HG03103 (cell line): ENCODE results near the gene KCNAB3.

Experiments used
- ATAC-seq: cut with Tn5 transposase; IDR thresholded peaks from one replicate; pipeline ENCODE4 v1.9.1; 2021; ENCODE audit warnings: low read depth; ENCODE audit not compliant: unreplicated experiment

The KCNAB3 gene

GRCh38 chr17:7903154-7904103 lies 26.2 kb downstream of the KCNAB3 start:
- ATAC-seq: no peak

- ATAC-seq: no peak
Measured at GRCh38 chr17:7897773-7898172, 31.9 kb downstream of the KCNAB3 start.

- ATAC-seq: no peak
Measured at GRCh38 chr17:7897090-7897489, 32.6 kb downstream of the KCNAB3 start.

GRCh38 chr17:7894866-7895265 lies 34.8 kb downstream of the KCNAB3 start:
- ATAC-seq: no peak

GRCh38 chr17:7894226-7894625 lies 35.4 kb downstream of the KCNAB3 start:
- no peak for ATAC-seq

GRCh38 chr17:7893187-7893880 lies 36.3 kb downstream of the KCNAB3 start:
- no peak for ATAC-seq

GRCh38 chr17:7889166-7889955 lies 40.3 kb downstream of the KCNAB3 start:
- ATAC-seq: no peak

GRCh38 chr17:7888184-7888920 lies 41.3 kb downstream of the KCNAB3 start, which contains the start of gene CHD3:
Gene CHD3 (plus strand): TSS chr17:7888789. CDS start chr17:7889001, 212 bp downstream.
- no peak for ATAC-seq

- ATAC-seq: no peak
Measured at GRCh38 chr17:7887482-7888183, 42.0 kb downstream of the KCNAB3 start.

- ATAC-seq: no peak
Measured at GRCh38 chr17:7887038-7887481, 42.6 kb downstream of the KCNAB3 start.

- no peak for ATAC-seq
Measured at GRCh38 chr17:7886227-7887037, 43.2 kb downstream of the KCNAB3 start.

GRCh38 chr17:7885367-7886226 lies 44.1 kb downstream of the KCNAB3 start:
- ATAC-seq: no peak

- ATAC-seq: no peak
Measured at GRCh38 chr17:7884581-7885366, 44.9 kb downstream of the KCNAB3 start.

- no peak for ATAC-seq
Measured at GRCh38 chr17:7883781-7884386, 45.8 kb downstream of the KCNAB3 start.

GRCh38 chr17:7882629-7883028 lies 47.0 kb downstream of the KCNAB3 start:
- no peak for ATAC-seq

- no peak for ATAC-seq
Measured at GRCh38 chr17:7882068-7882467, 47.6 kb downstream of the KCNAB3 start.
